Measurements from ENCODE around the gene CCDC77. TPM values are rescaled to one million over a fixed set of nuclear protein-coding genes. Genes with fewer than 3 reads are reported as not detected.

The CCDC77 gene
- total RNA-seq, 1 experiment from 2014 or later: 12.3 TPM

DNA sequence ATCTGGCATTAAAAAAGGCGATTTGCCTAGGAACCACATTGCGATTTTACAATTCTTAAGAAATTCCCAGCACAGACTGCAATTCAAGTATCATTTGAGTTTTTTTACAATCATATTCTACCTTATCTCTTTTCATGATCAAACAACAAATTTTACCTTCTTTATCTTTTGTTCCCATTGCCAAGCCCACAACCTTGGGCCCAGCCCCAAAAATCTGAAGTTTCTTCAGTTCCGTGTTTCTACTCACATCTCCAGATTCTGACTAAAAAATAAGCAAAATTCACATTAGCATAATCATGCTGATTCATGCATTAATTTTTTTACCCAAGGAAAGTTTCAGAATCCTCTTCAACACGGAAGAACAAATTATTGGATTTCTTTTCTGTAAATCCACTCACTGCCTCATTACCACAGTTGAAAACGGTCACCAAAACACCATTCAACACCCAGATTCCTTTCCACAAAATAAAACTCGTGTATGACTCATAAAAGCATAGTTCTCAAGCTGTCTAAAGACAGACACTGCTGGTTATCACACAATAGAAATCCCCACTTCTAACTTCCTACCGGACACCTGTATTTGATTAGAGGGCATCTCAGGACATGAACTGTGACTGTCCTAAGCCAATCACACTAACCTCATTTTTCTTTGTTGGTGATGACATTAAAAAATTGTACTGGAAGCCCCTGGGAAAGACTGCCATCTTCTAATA, 45.0 kb upstream of the CCDC77 start (continued):
- no peak for TF ChIP-seq SIN3A (IDR thresholded peaks at IDR 0.05; ENCODE audit: low read depth)
- no peak for TF ChIP-seq MAX (IDR thresholded peaks at IDR 0.05)
- no peak for TF ChIP-seq EGR1 (IDR thresholded peaks at IDR 0.05; ENCODE audit: low read depth)
- no peak for TF ChIP-seq EZH2 (IDR thresholded peaks at IDR 0.05)
- no peak for TF ChIP-seq EZH2phosphoT487 (IDR thresholded peaks at IDR 0.05; ENCODE audit: borderline replicate concordance)

- TF ChIP-seq SIN3A (IDR thresholded peaks at IDR 0.05; ENCODE audit: low read depth) (no peak), EZH2phosphoT487 (IDR thresholded peaks at IDR 0.05; ENCODE audit: borderline replicate concordance) (no peak)
- POLR2A ChIA-PET: no interaction called here
- RAD21 ChIA-PET (ENCODE audit: low non-redundant PET in 1 of 2, low total read pairs in 2 of 2, uncharacterized antibody in 2 of 2, unreplicated experiment in 2 of 2): no interaction called here
- Histone ChIP-seq H3K9ac (ENCODE audit: low read length) (no peak overlapping the region), H3K36me3 (ENCODE audit: control insufficient read depth in 1 of 2, insufficient read depth in 2 of 2, low read length in 2 of 2) (peaks cover 9 to 34% of the 10 kb centered on the region in 2 experiments; a peak in 3 of 4 replicates), H3K4me3 (replicated peaks in 1 of 2; ENCODE audit: low read depth in 1 of 2, low read length in 2 of 2) (no peak overlapping the region), H3K4me2 (ENCODE audit: low read length) (peak overlapping the region; percentile 16; the same call in 1 of the 2 replicates), H3K9me2 (ENCODE audit: insufficient read depth) (no peaks in the 10 kb centered on the region), H3K27ac (ENCODE audit: low read depth, low read length) (no peak overlapping the region), H2AFZ (ENCODE audit: low read depth, low read length, poor library complexity, severe bottlenecking) (no peak overlapping the region), H3K9me3 (ENCODE audit: control insufficient read depth in 1 of 2, insufficient read depth in 1 of 2, low read depth in 1 of 2, low read length in 2 of 2) (no peaks in the 10 kb centered on the region), H3K79me2 (ENCODE audit: insufficient read depth, low read length) (no peaks in the 10 kb centered on the region; the same call in 1 of the 2 replicates), H4K20me1 (ENCODE audit: insufficient read depth) (0 out of 2 replicates have a peak, but pooled peaks cover 6% of the 10 kb centered on the region), H3K4me1 (ENCODE audit: control insufficient read depth in 1 of 2, insufficient read depth in 2 of 2, low read length in 2 of 2) (peaks cover 18 to 23% of the 10 kb centered on the region in 2 experiments), H3K27me3 (ENCODE audit: insufficient read depth, low read length) (no peaks in the 10 kb centered on the region)
- CTCF ChIA-PET: no interaction called here
- no TSS peak for BruUV-seq (replicated peaks)
- intact Hi-C loops (cut with micrococcal nuclease): no loop called here
- DNase-seq (ENCODE audit: low read depth, low spot score) (no peak), ATAC-seq (no peak)
These were observed 42.4 kb upstream of the CCDC77 start for GRCh38 chr12:359091-359490.

- Histone ChIP-seq H3K79me2 (ENCODE audit: insufficient read depth, low read length) (no peaks in the 10 kb centered on the region), H2AFZ (ENCODE audit: low read depth, low read length, poor library complexity, severe bottlenecking) (no peak overlapping the region), H3K4me3 (replicated peaks in 1 of 2; ENCODE audit: low read depth in 1 of 2, low read length in 2 of 2) (no peak overlapping the region), H3K9me2 (ENCODE audit: insufficient read depth) (no peaks in the 10 kb centered on the region), H3K36me3 (ENCODE audit: control insufficient read depth in 1 of 2, insufficient read depth in 2 of 2, low read length in 2 of 2) (peaks cover 19 to 35% of the 10 kb centered on the region in 2 experiments; a peak in 3 of 4 replicates), H4K20me1 (ENCODE audit: insufficient read depth) (0 out of 2 replicates have a peak, but pooled peaks cover 6% of the 10 kb centered on the region), H3K4me2 (ENCODE audit: low read length) (no peak overlapping the region), H3K4me1 (ENCODE audit: control insufficient read depth in 1 of 2, insufficient read depth in 2 of 2, low read length in 2 of 2) (no peaks in the 10 kb centered on the region), H3K27me3 (ENCODE audit: insufficient read depth, low read length) (no peaks in the 10 kb centered on the region), H3K27ac (ENCODE audit: low read depth, low read length) (no peak overlapping the region), H3K9ac (ENCODE audit: low read length) (no peak overlapping the region), H3K9me3 (ENCODE audit: control insufficient read depth in 1 of 2, insufficient read depth in 1 of 2, low read depth in 1 of 2, low read length in 2 of 2) (no peaks in the 10 kb centered on the region; a peak in 1 of 4 replicates)
- CTCF ChIA-PET: no interaction called here
- TF ChIP-seq EZH2 (IDR thresholded peaks at IDR 0.05) (no peak), YY1 (IDR thresholded peaks at IDR 0.05; ENCODE audit: extremely low read depth, insufficient replicate concordance, low read depth, low read length) (no peak), POLR2AphosphoS5 (IDR thresholded peaks at IDR 0.05; ENCODE audit: low read depth, low read length) (no peak)
- TF ChIP-seq, protein P1, sequence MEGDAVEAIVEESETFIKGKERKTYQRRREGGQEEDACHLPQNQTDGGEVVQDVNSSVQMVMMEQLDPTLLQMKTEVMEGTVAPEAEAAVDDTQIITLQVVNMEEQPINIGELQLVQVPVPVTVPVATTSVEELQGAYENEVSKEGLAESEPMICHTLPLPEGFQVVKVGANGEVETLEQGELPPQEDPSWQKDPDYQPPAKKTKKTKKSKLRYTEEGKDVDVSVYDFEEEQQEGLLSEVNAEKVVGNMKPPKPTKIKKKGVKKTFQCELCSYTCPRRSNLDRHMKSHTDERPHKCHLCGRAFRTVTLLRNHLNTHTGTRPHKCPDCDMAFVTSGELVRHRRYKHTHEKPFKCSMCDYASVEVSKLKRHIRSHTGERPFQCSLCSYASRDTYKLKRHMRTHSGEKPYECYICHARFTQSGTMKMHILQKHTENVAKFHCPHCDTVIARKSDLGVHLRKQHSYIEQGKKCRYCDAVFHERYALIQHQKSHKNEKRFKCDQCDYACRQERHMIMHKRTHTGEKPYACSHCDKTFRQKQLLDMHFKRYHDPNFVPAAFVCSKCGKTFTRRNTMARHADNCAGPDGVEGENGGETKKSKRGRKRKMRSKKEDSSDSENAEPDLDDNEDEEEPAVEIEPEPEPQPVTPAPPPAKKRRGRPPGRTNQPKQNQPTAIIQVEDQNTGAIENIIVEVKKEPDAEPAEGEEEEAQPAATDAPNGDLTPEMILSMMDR (IDR thresholded peaks at IDR 0.05 in 2 of 3, conservative IDR thresholded peaks at IDR 0.05 in 1 of 3; ENCODE audit: borderline replicate concordance in 1 of 3, insufficient read depth in 1 of 3, low read depth in 2 of 3, low read length in 2 of 3): no peak
- intact Hi-C loops (cut with micrococcal nuclease): no loop called here
- POLR2A ChIA-PET: no interaction called here
- RAD21 ChIA-PET (ENCODE audit: low non-redundant PET in 1 of 2, low total read pairs in 2 of 2, uncharacterized antibody in 2 of 2, unreplicated experiment in 2 of 2): no interaction called here
- DNase-seq (ENCODE audit: low read depth, low spot score): no peak
- BruUV-seq (replicated peaks): no TSS peak
- ATAC-seq: no peak
These were observed 34.6 kb upstream of the CCDC77 start for GRCh38 chr12:366820-367219.

All from HCT116 (cell line).